ENCODE results near the gene CYP2W1. TPM values are rescaled to one million over a fixed set of nuclear protein-coding genes. Genes with fewer than 3 reads are reported as not detected.

Gene CYP2W1
- total RNA-seq, 1 experiment from 2014 or later = not detected

DNA sequence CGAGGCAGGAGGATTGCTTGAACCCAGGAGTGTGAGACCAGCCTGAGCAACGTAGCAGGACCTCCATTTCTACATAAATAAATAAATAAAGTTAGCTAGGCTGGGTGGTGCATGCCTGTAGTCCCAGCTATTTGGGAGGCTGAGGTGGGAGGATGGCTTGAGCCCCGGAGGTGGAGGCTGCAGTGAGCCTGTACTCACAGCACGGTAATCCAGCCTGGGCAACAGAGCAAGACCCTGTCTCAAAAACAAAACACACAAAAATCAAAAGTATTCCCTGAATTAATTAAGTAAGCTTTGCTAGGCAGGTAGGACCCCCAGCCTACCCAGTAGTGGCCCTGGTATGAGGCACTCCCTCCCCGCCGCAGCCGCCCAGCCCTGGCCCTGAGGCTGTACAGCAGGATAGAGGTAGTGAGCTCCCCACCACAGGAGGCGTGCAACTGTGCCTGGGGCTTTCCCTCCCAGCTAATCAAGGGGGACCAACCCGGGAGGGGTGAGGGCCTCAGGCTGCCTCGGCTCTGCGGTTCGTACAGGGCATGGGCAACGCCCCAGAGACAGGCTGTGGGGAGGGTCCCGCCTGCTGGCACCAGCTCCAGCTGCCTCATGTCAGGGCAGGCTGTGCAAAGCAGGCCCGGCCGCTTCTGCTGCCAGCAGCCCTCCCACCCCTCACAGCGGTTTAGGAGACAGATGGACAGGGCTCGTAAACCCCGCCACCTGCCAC lies 1.0 kb upstream of the CYP2W1 start:
- Histone ChIP-seq H3K4me2 (ENCODE audit: low read length) (no peak overlapping the region), H3K9me2 (replicated peaks; ENCODE audit: low read length) (no peaks in the 10 kb centered on the region), H3K27me3 (ENCODE audit: low read length) (no peaks in the 10 kb centered on the region), H3K36me3 (ENCODE audit: low read depth, low read length) (no peaks in the 10 kb centered on the region), H3K27ac (ENCODE audit: low read length) (no peak overlapping the region), H3K9ac (ENCODE audit: low read length) (no peak overlapping the region), H4K20me1 (ENCODE audit: low read length) (no peaks in the 10 kb centered on the region), H3K4me3 (ENCODE audit: low read length) (no peak overlapping the region), H3K4me1 (ENCODE audit: insufficient read depth, low read length) (no peaks in the 10 kb centered on the region), H3K9me3 (ENCODE audit: low read length) (no peaks in the 10 kb centered on the region), H2AFZ (ENCODE audit: low read length) (no peak overlapping the region), H3K79me2 (ENCODE audit: low read length) (no peaks in the 10 kb centered on the region), H3F3A (ENCODE audit: low read length, unreplicated experiment) (no peaks in the 10 kb centered on the region)
- CTCF ChIA-PET = no interaction called here
- no peak for TF ChIP-seq EZH2phosphoT487 (IDR thresholded peaks at IDR 0.05; ENCODE audit: borderline replicate concordance, low read length)
- BruUV-seq (replicated peaks) = no TSS peak
- intact Hi-C loops (cut with micrococcal nuclease) = no loop called here
- ATAC-seq (no peak), DNase-seq (no peak)
- POLR2A ChIA-PET (ENCODE audit: unreplicated experiment) = interaction anchor here (0.6 kb wide), 1 partner anchor 20 kb away, joined by 3 read pairs; no protein-coding TSS in a partner anchor

DNA sequence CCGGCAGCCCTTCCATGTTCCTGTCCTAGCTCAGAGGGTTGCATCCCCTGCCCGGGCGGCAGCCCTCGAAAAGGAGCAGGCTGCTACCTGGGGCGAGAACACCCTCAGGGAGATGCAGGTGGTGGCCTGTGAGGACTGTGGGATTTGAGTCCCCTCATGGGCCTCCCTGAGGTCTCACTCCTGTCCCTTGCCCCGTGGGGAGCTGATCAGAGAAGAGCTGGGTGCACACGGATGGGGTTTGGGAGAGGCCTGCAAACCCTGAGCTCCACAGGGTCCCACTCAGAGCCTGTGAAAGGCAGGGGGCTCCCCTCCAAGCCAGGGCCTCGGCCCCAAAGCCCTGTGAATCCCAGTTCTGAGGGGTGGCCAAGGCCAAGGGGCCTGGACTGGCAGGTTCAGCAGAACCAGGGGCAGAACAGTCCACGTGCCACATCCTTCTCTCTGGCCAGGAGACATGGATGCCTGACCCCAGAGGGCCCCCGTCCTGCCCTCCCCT lies 424 bp upstream of the CYP2W1 start:
- no peak overlapping the region for H2AFZ ChIP-seq (ENCODE audit: low read length)
- no TSS peak for BruUV-seq (replicated peaks)
- no peak for TF ChIP-seq EZH2 (IDR thresholded peaks at IDR 0.05; ENCODE audit: low read length, unreplicated experiment)
- no peak for TF ChIP-seq EZH2phosphoT487 (IDR thresholded peaks at IDR 0.05; ENCODE audit: borderline replicate concordance, low read length)
- TF ChIP-seq, protein P1, sequence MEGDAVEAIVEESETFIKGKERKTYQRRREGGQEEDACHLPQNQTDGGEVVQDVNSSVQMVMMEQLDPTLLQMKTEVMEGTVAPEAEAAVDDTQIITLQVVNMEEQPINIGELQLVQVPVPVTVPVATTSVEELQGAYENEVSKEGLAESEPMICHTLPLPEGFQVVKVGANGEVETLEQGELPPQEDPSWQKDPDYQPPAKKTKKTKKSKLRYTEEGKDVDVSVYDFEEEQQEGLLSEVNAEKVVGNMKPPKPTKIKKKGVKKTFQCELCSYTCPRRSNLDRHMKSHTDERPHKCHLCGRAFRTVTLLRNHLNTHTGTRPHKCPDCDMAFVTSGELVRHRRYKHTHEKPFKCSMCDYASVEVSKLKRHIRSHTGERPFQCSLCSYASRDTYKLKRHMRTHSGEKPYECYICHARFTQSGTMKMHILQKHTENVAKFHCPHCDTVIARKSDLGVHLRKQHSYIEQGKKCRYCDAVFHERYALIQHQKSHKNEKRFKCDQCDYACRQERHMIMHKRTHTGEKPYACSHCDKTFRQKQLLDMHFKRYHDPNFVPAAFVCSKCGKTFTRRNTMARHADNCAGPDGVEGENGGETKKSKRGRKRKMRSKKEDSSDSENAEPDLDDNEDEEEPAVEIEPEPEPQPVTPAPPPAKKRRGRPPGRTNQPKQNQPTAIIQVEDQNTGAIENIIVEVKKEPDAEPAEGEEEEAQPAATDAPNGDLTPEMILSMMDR (conservative IDR thresholded peaks at IDR 0.05; ENCODE audit: low read depth, low read length) = no peak
- no peaks in the 10 kb centered on the region for H4K20me1 ChIP-seq (ENCODE audit: low read length)
- no peaks in the 10 kb centered on the region for H3K9me3 ChIP-seq (ENCODE audit: low read length)
- H3K9ac ChIP-seq (ENCODE audit: low read length) = no peak overlapping the region
- DNase-seq = no peak
- no peaks in the 10 kb centered on the region for H3K79me2 ChIP-seq (ENCODE audit: low read length)
- H3K4me2 ChIP-seq (ENCODE audit: low read length) = no peak overlapping the region
- H3K27ac ChIP-seq (ENCODE audit: low read length) = no peak overlapping the region
- no peak overlapping the region for H3K4me3 ChIP-seq (ENCODE audit: low read length)
- H3K4me1 ChIP-seq (ENCODE audit: insufficient read depth, low read length) = no peaks in the 10 kb centered on the region
- no peak for ATAC-seq
- no peaks in the 10 kb centered on the region for H3K27me3 ChIP-seq (ENCODE audit: low read length)
- ChIA-PET CTCF (no interaction called here), POLR2A (ENCODE audit: unreplicated experiment) (no interaction called here)
- intact Hi-C loops (cut with micrococcal nuclease) = no loop called here
- no peaks in the 10 kb centered on the region for H3K36me3 ChIP-seq (ENCODE audit: low read depth, low read length)
- no peaks in the 10 kb centered on the region for H3K9me2 ChIP-seq (replicated peaks; ENCODE audit: low read length)
- H3F3A ChIP-seq (ENCODE audit: low read length, unreplicated experiment) = no peaks in the 10 kb centered on the region

DNA sequence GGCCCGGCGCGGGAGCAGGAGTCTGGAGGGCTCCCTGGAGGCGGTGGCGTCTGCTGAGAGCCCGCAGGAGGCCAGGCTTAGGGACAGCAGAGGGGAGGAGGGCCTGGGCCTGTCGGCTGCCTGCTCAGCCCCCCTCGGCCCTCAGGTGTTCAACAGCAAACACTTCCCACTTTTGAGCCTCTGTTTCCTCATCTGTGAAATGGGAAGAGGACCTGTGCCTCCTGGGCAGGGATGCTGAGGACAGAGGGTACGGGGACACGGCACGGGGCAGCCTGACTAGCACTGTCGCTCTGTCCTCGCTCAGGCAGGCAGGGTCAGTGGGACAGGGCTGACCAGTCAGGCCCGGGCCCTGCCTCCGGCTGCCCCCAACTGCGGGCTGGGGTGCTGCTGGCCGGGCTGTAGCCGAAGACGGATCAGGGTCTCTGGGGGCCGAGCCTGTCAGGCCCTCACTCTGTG lies 663 bp downstream of the CYP2W1 start:
- ChIA-PET POLR2A (ENCODE audit: unreplicated experiment) (no interaction called here), CTCF (no interaction called here)
- no peaks in the 10 kb centered on the region for H3K27me3 ChIP-seq (ENCODE audit: low read length)
- no peaks in the 10 kb centered on the region for H3K36me3 ChIP-seq (ENCODE audit: low read depth, low read length)
- no peak overlapping the region for H3K27ac ChIP-seq (ENCODE audit: low read length)
- no peaks in the 10 kb centered on the region for H3K9me2 ChIP-seq (replicated peaks; ENCODE audit: low read length)
- H2AFZ ChIP-seq (ENCODE audit: low read length) = no peak overlapping the region
- ATAC-seq = no peak
- no peaks in the 10 kb centered on the region for H4K20me1 ChIP-seq (ENCODE audit: low read length)
- no TSS peak for BruUV-seq (replicated peaks)
- no peak overlapping the region for H3K9ac ChIP-seq (ENCODE audit: low read length)
- no peak for TF ChIP-seq EZH2phosphoT487 (IDR thresholded peaks at IDR 0.05; ENCODE audit: borderline replicate concordance, low read length)
- no peak for TF ChIP-seq EZH2 (IDR thresholded peaks at IDR 0.05; ENCODE audit: low read length, unreplicated experiment)
- TF ChIP-seq, protein P1 (conservative IDR thresholded peaks at IDR 0.05; ENCODE audit: low read depth, low read length) = no peak
- H3K79me2 ChIP-seq (ENCODE audit: low read length) = no peaks in the 10 kb centered on the region
- H3K9me3 ChIP-seq (ENCODE audit: low read length) = no peaks in the 10 kb centered on the region
- H3K4me2 ChIP-seq (ENCODE audit: low read length) = no peak overlapping the region
- no peaks in the 10 kb centered on the region for H3F3A ChIP-seq (ENCODE audit: low read length, unreplicated experiment)
- H3K4me3 ChIP-seq (ENCODE audit: low read length) = no peak overlapping the region
- H3K4me1 ChIP-seq (ENCODE audit: insufficient read depth, low read length) = no peaks in the 10 kb centered on the region
- intact Hi-C loops (cut with micrococcal nuclease) = no loop called here
- no peak for DNase-seq

All from PC-3 (cell line).